Measurements from ENCODE around the gene PLEKHA4.

- TF ChIP-seq CTCF (conservative IDR thresholded peaks at IDR 0.05; ENCODE audit: low read length) (no peak), EZH2phosphoT487 (IDR thresholded peaks at IDR 0.05; ENCODE audit: borderline replicate concordance, low read depth, low read length) (no peak)
Measured at GRCh38 chr19:48830965-48831364, 37.5 kb downstream of the PLEKHA4 start.

Measured in OCI-LY7 (cell line).